Tibial artery (tissue), 4 donors: ENCODE data around the gene IFI16.

Source experiments
- DNase-seq, 2 donors: peaks; one replicate each; pipeline ENCODE4 v3.0.0-alpha.2; 2019
- H3K27ac ChIP-seq, 2 donors: fragments of 200-600 bp; sonication (generic) in 1 of 2; 1 replicate in 1 of 2; 2 replicates in 1 of 2; pipeline ENCODE4 v1.5.1; 2018 to 2019; ENCODE audit warnings: mild to moderate bottlenecking in 1 of 2
- H3K27me3 ChIP-seq, 2 donors: fragments of 200-600 bp; sonication (generic) in 1 of 2; one replicate each; pipeline versions ENCODE4 v1.5.1 to v1.6.0; 2016 to 2019
- H3K36me3 ChIP-seq, 3 donors: fragments of 200-600 bp; sonication (generic) in 2 of 3; one replicate each; pipeline ENCODE4 v1.5.1; 2016 to 2019; ENCODE audit warnings: mild to moderate bottlenecking in 2 of 3
- H3K4me1 ChIP-seq, 4 donors: fragments of 200-600 bp; sonication (generic) in 2 of 4; 1 replicate in 3 of 4; 2 replicates in 1 of 4; pipeline ENCODE4 v1.5.1; 2016 to 2019
- H3K4me3 ChIP-seq, 2 donors: fragments of 200-600 bp; sonication (generic) in 1 of 2; 1 replicate in 1 of 2; 2 replicates in 1 of 2; pipeline ENCODE4 v1.5.1; 2018 to 2019; ENCODE audit warnings: mild to moderate bottlenecking in 2 of 2
- H3K9me3 ChIP-seq, 3 donors: fragments of 200-600 bp; sonication (generic) in 1 of 3; one replicate each; pipeline ENCODE4 v1.5.1; 2016 to 2019
- CTCF ChIP-seq, 2 experiments: fragments of 200-600 bp in 1 of 2; fragments of 450-650 bp in 1 of 2; IDR thresholded peaks; one replicate each; pipeline ENCODE4 v1.5.1; 2017 to 2019; ENCODE audit warnings: antibody characterized with exemption in 2 of 2, mild to moderate bottlenecking in 1 of 2, moderate library complexity in 1 of 2
- intact Hi-C: fragments of 100-400 bp; cut with DNase I; formaldehyde crosslinking; loops from one replicate; pipeline ENCODE4 v1.15.0; 2023; ENCODE audit warnings: low total_unique reads

The IFI16 gene

GRCh38 chr1:159090286-159091179 lies 80.8 kb downstream of the IFI16 start:
- intact Hi-C loops = no loop called here
- H3K27ac ChIP-seq = no peak overlapping the region
- DNase-seq = no peak
- H3K4me1 ChIP-seq = no peaks in the 10 kb centered on the region
- no peaks in the 10 kb centered on the region for H3K36me3 ChIP-seq
- TF ChIP-seq CTCF (IDR thresholded peaks at IDR 0.05) = no peak
- H3K9me3 ChIP-seq = no peaks in the 10 kb centered on the region
- H3K27me3 ChIP-seq = no peaks in the 10 kb centered on the region
- no peak overlapping the region for H3K4me3 ChIP-seq

- no peak overlapping the region for H3K27ac ChIP-seq
- intact Hi-C loops = no loop called here
Measured at GRCh38 chr1:159091180-159091560, 81.5 kb downstream of the IFI16 start.

GRCh38 chr1:159091607-159092031 lies 81.9 kb downstream of the IFI16 start:
- Histone ChIP-seq H3K9me3 (no peaks in the 10 kb centered on the region), H3K4me1 (no peaks in the 10 kb centered on the region), H3K4me3 (no peak overlapping the region), H3K27me3 (no peaks in the 10 kb centered on the region), H3K27ac (no peak overlapping the region), H3K36me3 (no peaks in the 10 kb centered on the region)
- no peak for TF ChIP-seq CTCF (IDR thresholded peaks at IDR 0.05)
- intact Hi-C loops = no loop called here
- no peak for DNase-seq

More at GRCh38 chr1:159091180-159091560, 81.5 kb downstream of the IFI16 start:
- TF ChIP-seq CTCF (IDR thresholded peaks at IDR 0.05) = no peak
- Histone ChIP-seq H3K27me3 (no peaks in the 10 kb centered on the region), H3K4me1 (no peaks in the 10 kb centered on the region), H3K36me3 (no peaks in the 10 kb centered on the region), H3K4me3 (no peak overlapping the region), H3K9me3 (no peaks in the 10 kb centered on the region)
- DNase-seq = no peak

- Histone ChIP-seq H3K4me1 (no peaks in the 10 kb centered on the region), H3K4me3 (no peak overlapping the region), H3K36me3 (no peaks in the 10 kb centered on the region), H3K27ac (no peak overlapping the region), H3K27me3 (no peaks in the 10 kb centered on the region), H3K9me3 (no peaks in the 10 kb centered on the region)
- intact Hi-C loops = no loop called here
- no peak for DNase-seq
- no peak for TF ChIP-seq CTCF (IDR thresholded peaks at IDR 0.05)
Measured at GRCh38 chr1:159092036-159092760, 82.5 kb downstream of the IFI16 start.

- Histone ChIP-seq H3K4me3 (no peak overlapping the region), H3K27ac (no peak overlapping the region), H3K9me3 (no peaks in the 10 kb centered on the region), H3K36me3 (no peaks in the 10 kb centered on the region), H3K27me3 (no peaks in the 10 kb centered on the region), H3K4me1 (no peaks in the 10 kb centered on the region)
- no peak for DNase-seq
- no peak for TF ChIP-seq CTCF (IDR thresholded peaks at IDR 0.05)
- intact Hi-C loops = no loop called here
Measured at GRCh38 chr1:159098596-159098995, 88.9 kb downstream of the IFI16 start.
